Body of pancreas (tissue), 4 donors: ENCODE data around the gene TEKT3. TPM values are rescaled to one million over a fixed set of nuclear protein-coding genes. Genes with fewer than 3 reads are reported as not detected.

Experiments used
- ATAC-seq: fragments of 150-250 bp; one replicate; pipeline ENCODE4 v1.9.1; 2016
- DNase-seq, 4 donors: peaks; one replicate each; pipeline ENCODE4 v3.0.0-alpha.2; 2019
- H3K27ac ChIP-seq, 4 donors: fragments of 200-600 bp; sonication (generic); 1 replicate in 3 of 4; 2 replicates in 1 of 4; pipeline versions ENCODE4 v1.5.1 to v1.6.1; 2016 to 2019; ENCODE audit warnings: mild to moderate bottlenecking in 1 of 4, mixed read lengths in 1 of 4, moderate library complexity in 1 of 4
- H3K27me3 ChIP-seq, 2 donors: fragments of 200-600 bp; sonication (generic); one replicate each; pipeline ENCODE4 v1.6.0; 2016; ENCODE audit warnings: mild to moderate bottlenecking in 1 of 2
- H3K36me3 ChIP-seq, 2 donors: fragments of 200-600 bp; sonication (generic); replicated peaks in 1 of 2; 2 replicates each; pipeline ENCODE4 v1.5.1; 2016; ENCODE audit warnings: low read depth in 2 of 2; ENCODE audit not compliant: insufficient read depth in 1 of 2
- H3K4me1 ChIP-seq: fragments of 200-600 bp; sonication (generic); one replicate; pipeline ENCODE4 v1.6.0; 2016
- H3K4me3 ChIP-seq, 2 donors: fragments of 200-600 bp; sonication (generic); 1 replicate in 1 of 2; 2 replicates in 1 of 2; pipeline ENCODE4 v1.5.1; 2016 to 2019
- H3K9me3 ChIP-seq, 3 donors: fragments of 200-600 bp; sonication (generic); 1 replicate in 2 of 3; 2 replicates in 1 of 3; pipeline ENCODE4 v1.5.1; 2016
- CTCF ChIP-seq, 7 experiments: fragments of 450-650 bp in 4 of 7; fragments of 200-600 bp in 3 of 7; sonication (generic) in 3 of 7; IDR thresholded peaks; one replicate each; pipeline ENCODE4 v1.5.1; 2016 to 2019; ENCODE audit warnings: antibody characterized with exemption in 7 of 7
- POLR2A ChIP-seq, 3 donors: fragments of 450-650 bp; IDR thresholded peaks; one replicate each; pipeline ENCODE4 v1.6.1; 2016; ENCODE audit warnings: antibody characterized with exemption in 3 of 3, mild to moderate bottlenecking in 2 of 3
- WGBS, 2 donors: methylation state at CpG; one replicate each; pipeline ENCODE4 v1.1.5; 2017; 5-methylcytosine and 5-hydroxymethylcytosine counted together
- intact Hi-C: fragments of 100-400 bp; cut with DNase I; formaldehyde crosslinking; loops from one replicate; pipeline ENCODE4 v1.15.1; 2023
- total RNA-seq, 2 donors: library from RNA; depleted of rRNA; stranded (reverse); fragments of >200 nt; gene quantifications; one replicate each; pipeline ENCODE4 v1.1.0, GENCODE V29; 2016

Gene TEKT3
- total RNA-seq, 2 donors from 2014 or later, result not detected

- Histone ChIP-seq H3K4me1 (no peaks in the 10 kb centered on the region), H3K27ac (no peak overlapping the region), H3K36me3 (no peaks in the 10 kb centered on the region), H3K27me3 (no peaks in the 10 kb centered on the region), H3K9me3 (no peaks in the 10 kb centered on the region), H3K4me3 (no peak overlapping the region)
- TF ChIP-seq CTCF (IDR thresholded peaks at IDR 0.05), result no peak
- no peak for TF ChIP-seq POLR2A (IDR thresholded peaks at IDR 0.05)
- WGBS, 2 donors, result 54 to 56% methylated on average over 2 of the region's 2 CpGs
- DNase-seq (no peak), ATAC-seq (no peak)
- intact Hi-C loops, result no loop called here
Measured at GRCh38 chr17:15368600-15368999, 27.2 kb upstream of the TEKT3 start.

GRCh38 chr17:15366026-15366425 is 24.6 kb upstream of the TEKT3 start:
- WGBS, 2 donors, result 77 to 88% methylated on average over 4 of the region's 4 CpGs
- Histone ChIP-seq H3K4me1 (no peaks in the 10 kb centered on the region), H3K9me3 (no peaks in the 10 kb centered on the region), H3K4me3 (no peak overlapping the region), H3K36me3 (no peaks in the 10 kb centered on the region), H3K27me3 (no peaks in the 10 kb centered on the region), H3K27ac (no peak overlapping the region)
- TF ChIP-seq CTCF (IDR thresholded peaks at IDR 0.05) (no peak), POLR2A (IDR thresholded peaks at IDR 0.05) (no peak)
- intact Hi-C loops, result no loop called here
- no peak for ATAC-seq
- no peak for DNase-seq

- Histone ChIP-seq H3K9me3 (no peaks in the 10 kb centered on the region), H3K27ac (no peak overlapping the region), H3K4me1 (no peaks in the 10 kb centered on the region), H3K36me3 (no peaks in the 10 kb centered on the region), H3K27me3 (no peaks in the 10 kb centered on the region), H3K4me3 (no peak overlapping the region)
- WGBS, 2 donors, result 77 to 88% methylated on average over 3 of the region's 3 CpGs
- intact Hi-C loops, result no loop called here
- TF ChIP-seq POLR2A (IDR thresholded peaks at IDR 0.05) (no peak), CTCF (IDR thresholded peaks at IDR 0.05) (no peak)
- ATAC-seq (no peak), DNase-seq (peak in 1 of 4 donors; percentile 37)
Measured at GRCh38 chr17:15364615-15365014, 23.2 kb upstream of the TEKT3 start.

- no peak for TF ChIP-seq CTCF (IDR thresholded peaks at IDR 0.05)
- TF ChIP-seq POLR2A (IDR thresholded peaks at IDR 0.05), result no peak
- no peak for DNase-seq
- no peak for ATAC-seq
- no peaks in the 10 kb centered on the region for H3K27me3 ChIP-seq
- H3K27ac ChIP-seq, result no peak overlapping the region
- H3K4me1 ChIP-seq, result no peaks in the 10 kb centered on the region
- H3K36me3 ChIP-seq, result no peaks in the 10 kb centered on the region
- H3K4me3 ChIP-seq, result no peak overlapping the region
- intact Hi-C loops, result no loop called here
- H3K9me3 ChIP-seq, result no peaks in the 10 kb centered on the region
- WGBS, 2 donors, result 80 to 83% methylated on average over 6 of the region's 6 CpGs
Measured at GRCh38 chr17:15363702-15364101, 22.3 kb upstream of the TEKT3 start.

- Histone ChIP-seq H3K4me1 (no peaks in the 10 kb centered on the region), H3K4me3 (no peak overlapping the region), H3K27ac (no peak overlapping the region), H3K36me3 (no peaks in the 10 kb centered on the region), H3K9me3 (no peaks in the 10 kb centered on the region), H3K27me3 (no peaks in the 10 kb centered on the region)
- DNase-seq (no peak), ATAC-seq (no peak)
- TF ChIP-seq CTCF (IDR thresholded peaks at IDR 0.05) (no peak), POLR2A (IDR thresholded peaks at IDR 0.05) (no peak)
- intact Hi-C loops, result no loop called here
- 51 to 63% methylated on average over 2 of the region's 2 CpGs for WGBS, 2 donors
Measured at GRCh38 chr17:15361592-15361991, 20.2 kb upstream of the TEKT3 start.
